GM18519 (cell line): Measurements from ENCODE around the gene KRTAP21-3.
"Not testable (repeated sequence)": the region's sequence is repeated elsewhere in the genome, so short reads cannot be mapped to it uniquely, and the experiment has no call there.

Experiments used
- ATAC-seq: cut with Tn5 transposase; IDR thresholded peaks from one replicate; pipeline ENCODE4 v1.9.1; 2021; ENCODE audit warnings: mild to moderate bottlenecking, moderate library complexity; ENCODE audit not compliant: unreplicated experiment, low FRiP score

The KRTAP21-3 gene

GRCh38 chr21:30718239-30718909 lies at the start of gene KRTAP21-3:
Gene KRTAP21-3, minus strand, starts transcription at chr21:30718777. Its CDS starts 18 bp downstream, at chr21:30718759.
- ATAC-seq = no peak

DNA sequence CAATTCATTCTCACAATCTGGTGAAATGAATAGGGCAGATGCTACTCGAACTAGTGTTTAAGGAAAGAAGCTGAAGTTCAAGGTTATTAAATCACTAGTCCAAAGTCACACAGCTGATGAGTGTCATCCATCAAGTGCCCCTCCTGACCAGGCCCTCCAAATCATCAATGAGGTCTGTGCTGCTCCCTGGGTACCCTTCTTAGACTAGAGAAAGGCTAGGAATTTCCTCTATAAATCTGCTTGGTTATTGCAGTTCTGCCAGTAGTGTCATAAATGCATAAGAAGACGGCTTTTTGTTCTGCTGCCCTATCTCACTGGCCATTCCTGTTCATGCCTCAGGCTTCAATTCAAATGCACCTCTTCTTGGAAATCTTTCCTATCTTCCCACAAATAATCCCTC lies 42.2 kb upstream of the KRTAP21-3 start:
- ATAC-seq = no peak

GRCh38 chr21:30758306-30758705 lies 39.7 kb upstream of the KRTAP21-3 start:
- no peak for ATAC-seq

- not testable (repeated sequence) for ATAC-seq
Observed at GRCh38 chr21:30755328-30755727, 36.8 kb upstream of the KRTAP21-3 start, which contains the start of gene KRTAP21-1. Gene KRTAP21-1, minus strand, starts transcription at chr21:30755428. Its CDS starts 50 bp downstream, at chr21:30755378.

DNA sequence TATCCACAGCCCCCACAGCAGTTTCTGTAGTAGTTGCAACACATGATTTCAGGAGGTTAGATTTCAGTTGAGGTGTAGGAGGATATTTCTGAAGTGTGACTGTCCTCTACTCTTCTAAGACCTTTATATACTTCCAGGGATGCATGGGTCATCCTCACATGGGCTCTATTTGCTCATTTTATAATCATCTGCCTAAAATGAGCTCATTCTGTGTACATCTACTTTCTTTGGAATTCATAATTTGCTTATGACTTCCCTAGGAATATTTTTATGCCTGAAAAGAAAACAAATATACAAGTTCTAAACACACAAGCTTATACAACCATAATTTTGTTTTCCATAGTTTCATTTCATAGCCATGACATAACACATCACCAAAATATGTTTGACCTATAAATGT lies 28.6 kb upstream of the KRTAP21-3 start, which contains the start of gene KRTAP21-2:
Gene KRTAP21-2, minus strand, starts transcription at position 101 of the 400 bp plus-strand sequence. Its CDS starts 57 bp downstream, at position 44.
- no peak for ATAC-seq

DNA sequence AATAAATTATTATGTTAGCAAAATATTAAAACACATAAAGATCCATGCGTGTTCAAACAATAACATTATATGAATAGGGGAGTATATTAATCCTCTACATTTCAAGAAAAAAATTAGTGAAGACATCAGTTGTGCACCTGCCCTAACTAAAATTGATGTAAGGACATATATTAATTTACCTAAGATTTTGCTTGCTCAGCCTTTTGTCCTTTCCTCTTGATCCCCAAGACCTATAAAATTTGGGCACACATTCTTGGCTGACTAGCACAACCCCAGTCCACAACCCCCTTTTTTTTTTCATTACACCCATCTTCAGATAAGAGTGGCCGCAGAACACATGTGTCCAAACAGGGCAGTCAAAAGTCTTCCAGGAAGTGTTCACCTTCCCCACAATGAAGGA lies 21.9 kb upstream of the KRTAP21-3 start:
- ATAC-seq = no peak

DNA sequence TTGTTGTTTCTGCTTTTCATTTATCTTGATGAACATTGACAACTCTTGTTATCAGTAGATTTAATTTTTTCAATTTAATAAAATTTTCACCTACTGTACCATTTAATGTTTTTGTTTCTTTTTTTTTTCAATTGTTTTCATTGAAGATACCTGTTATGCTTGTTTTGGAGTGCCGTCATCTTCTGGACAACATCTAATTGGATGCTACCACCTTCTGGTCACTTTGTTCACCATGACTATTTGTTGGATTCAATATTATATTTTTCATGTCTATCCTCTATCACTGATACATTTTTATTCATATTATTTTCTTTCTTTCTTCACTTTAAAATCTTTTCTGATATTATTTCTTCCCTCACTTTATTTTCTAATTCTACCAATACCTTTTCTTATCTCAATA lies 14.4 kb upstream of the KRTAP21-3 start:
- no peak for ATAC-seq

DNA sequence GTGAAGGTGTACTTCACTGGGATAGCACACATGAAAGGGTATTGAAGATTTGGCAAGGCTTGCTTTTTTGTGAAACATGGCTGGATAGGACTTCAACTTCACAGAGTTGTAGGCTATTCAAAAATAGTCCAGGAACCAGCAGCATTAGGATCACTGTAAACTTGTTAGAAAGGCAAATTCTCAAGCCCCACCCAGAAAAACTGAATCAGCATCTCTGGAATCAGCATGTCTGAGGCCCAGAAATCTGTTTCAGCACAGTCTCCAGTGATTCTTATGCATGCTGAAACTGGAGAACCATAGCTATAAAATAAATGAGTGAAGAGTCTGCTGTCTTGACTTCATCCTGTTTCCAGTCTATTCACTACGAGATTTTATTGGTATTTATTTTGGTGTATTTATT lies 8.1 kb upstream of the KRTAP21-3 start:
- ATAC-seq = no peak

- ATAC-seq = no peak
Observed at GRCh38 chr21:30719401-30719800, 824 bp upstream of the KRTAP21-3 start.

DNA sequence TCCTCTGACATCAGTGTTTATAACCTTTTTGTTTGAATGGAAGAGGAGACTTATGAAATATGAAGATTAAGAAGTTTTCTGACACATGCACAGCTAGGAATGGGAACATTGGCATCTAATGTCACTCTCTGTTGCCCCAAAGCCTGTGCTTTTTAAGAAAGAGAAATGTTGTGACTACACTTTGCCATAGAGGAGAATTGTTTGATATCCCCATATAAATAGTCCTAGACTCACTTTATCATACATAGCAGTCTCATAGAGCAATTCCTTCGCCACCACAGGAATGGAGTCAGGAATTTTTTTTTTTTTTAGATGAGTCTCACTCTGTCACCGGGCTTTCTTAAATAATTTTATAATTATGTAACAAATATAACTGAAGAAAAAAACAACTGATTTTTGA lies 1.5 kb downstream of the KRTAP21-3 start:
- no peak for ATAC-seq

DNA sequence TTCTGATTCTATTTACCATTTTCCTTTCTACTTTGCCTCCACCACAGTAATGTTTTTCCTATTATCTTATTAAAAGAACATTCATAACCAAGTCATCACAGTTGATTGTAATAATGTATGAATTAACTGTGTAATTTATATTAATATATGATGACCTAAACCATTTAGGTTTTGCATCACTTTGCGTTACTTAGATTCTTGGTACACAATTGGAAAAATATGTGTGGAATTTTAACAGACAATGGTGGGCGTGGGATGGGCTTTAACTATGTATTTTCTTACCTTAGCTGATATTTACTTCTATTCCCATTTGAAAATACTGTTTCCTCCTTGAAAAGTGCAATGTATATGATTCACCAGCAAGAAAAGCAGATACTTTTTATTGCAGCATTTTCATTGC lies 3.6 kb downstream of the KRTAP21-3 start:
- no peak for ATAC-seq

DNA sequence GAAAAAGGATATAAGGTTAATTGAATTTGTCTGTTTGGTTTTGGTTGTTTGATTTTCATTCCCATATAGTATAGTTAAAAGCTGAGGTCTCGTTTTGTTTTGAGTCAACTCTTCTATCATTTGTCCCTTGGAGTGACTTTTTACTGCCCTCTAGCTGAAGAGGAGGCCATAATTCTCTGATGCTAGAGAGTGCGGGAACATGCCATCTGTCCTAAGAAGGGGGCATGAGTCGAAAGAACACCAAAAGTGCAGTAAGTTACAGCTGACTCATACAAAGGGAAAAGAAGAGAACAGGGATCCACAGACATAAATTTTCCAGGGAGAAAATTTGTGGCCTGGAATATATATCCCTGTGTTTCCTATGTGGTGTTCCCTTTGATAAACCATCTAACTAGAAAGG lies 4.1 kb downstream of the KRTAP21-3 start:
- ATAC-seq = no peak

GRCh38 chr21:30713766-30714165 lies 4.8 kb downstream of the KRTAP21-3 start:
- no peak for ATAC-seq

DNA sequence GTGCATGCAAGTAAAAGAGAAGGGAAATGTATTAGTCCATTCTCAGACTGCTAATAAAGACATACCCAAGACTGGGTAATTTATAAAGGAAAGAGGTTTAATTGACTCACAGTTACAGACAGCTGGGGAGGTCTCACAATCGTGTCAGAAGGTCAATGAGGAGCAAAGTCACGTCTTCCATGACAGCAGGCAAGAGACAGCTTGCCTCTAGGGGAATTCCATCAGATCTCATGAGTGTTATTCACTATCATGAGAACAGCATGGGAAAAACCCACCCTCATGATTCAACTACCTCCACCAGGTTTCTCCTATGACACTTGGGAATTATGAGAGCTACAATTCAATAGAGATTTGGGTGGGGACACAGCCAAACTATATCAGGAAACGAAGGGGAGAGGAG lies 8.1 kb downstream of the KRTAP21-3 start:
- ATAC-seq = no peak

GRCh38 chr21:30707409-30707808 lies 11.2 kb downstream of the KRTAP21-3 start:
- no peak for ATAC-seq

GRCh38 chr21:30695956-30696355 lies 22.6 kb downstream of the KRTAP21-3 start:
- no peak for ATAC-seq

- no peak for ATAC-seq
Observed at GRCh38 chr21:30689822-30690221, 28.8 kb downstream of the KRTAP21-3 start.

GRCh38 chr21:30684506-30684905 lies 34.1 kb downstream of the KRTAP21-3 start:
- no peak for ATAC-seq

DNA sequence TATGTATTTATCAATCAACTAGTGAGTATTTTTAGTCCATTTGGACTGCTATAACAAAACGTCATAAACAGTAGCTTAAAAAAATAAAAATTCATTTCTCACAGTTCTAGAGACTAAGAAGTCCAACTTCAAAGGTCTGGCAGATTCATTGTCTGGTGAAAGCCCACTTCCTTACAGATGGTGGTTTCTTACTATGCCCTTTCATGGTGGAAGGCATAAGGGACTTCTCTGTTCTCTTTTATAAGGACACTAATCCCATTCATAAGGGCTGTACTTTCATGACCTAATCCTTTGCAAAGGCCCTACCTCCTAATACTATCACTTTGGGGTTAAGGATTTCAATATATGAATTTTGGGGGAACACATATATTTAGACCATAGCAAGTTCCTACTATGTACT lies 38.0 kb downstream of the KRTAP21-3 start:
- ATAC-seq = no peak

- no peak for ATAC-seq
Observed at GRCh38 chr21:30676737-30677136, 41.8 kb downstream of the KRTAP21-3 start.

- ATAC-seq = no peak
Observed at GRCh38 chr21:30674312-30674711, 44.3 kb downstream of the KRTAP21-3 start.

- no peak for ATAC-seq
Observed at GRCh38 chr21:30672985-30673650, 45.5 kb downstream of the KRTAP21-3 start.
